GM12878 (cell line): ENCODE results near the gene MTHFR. TPM values are rescaled to one million over a fixed set of nuclear protein-coding genes. Genes with fewer than 3 reads are reported as not detected.

Experiments
- ATAC-seq: fragments of 200-7000 bp; cut with Tn5 transposase; 3 replicates; pipeline ENCODE4 v1.9.1; 2020; ENCODE audit warnings: mild to moderate bottlenecking, moderate library complexity
- BruUV-seq: library from RNA; stranded (reverse); fragments of 400-500 nt; replicated peaks from 2 replicates; lab custom pipeline; 2021; lab: Mats Ljungman, UMichigan
- CTCF ChIA-PET: fragments of 300-600 bp; sonication (Branson Sonifier 250); formaldehyde crosslinking; extraction: SDS; loops from one replicate; lab custom pipeline; 2021; ENCODE audit warnings: inconsistent platforms; lab: Yijun Ruan, JAX
- POLR2A ChIA-PET: fragments of 350-600 bp; formaldehyde crosslinking; extraction: SDS; loops from one replicate; lab custom pipeline; 2021; ENCODE audit warnings: inconsistent platforms; lab: Charles Lee
- RAD21 ChIA-PET: fragments of 300-600 bp; sonication (Branson Sonifier 250); formaldehyde crosslinking; loops from one replicate; lab custom pipeline; 2023; ENCODE audit warnings: antibody characterized with exemption; ENCODE audit not compliant: unreplicated experiment; lab: Charles Lee
- SMC1A ChIA-PET: fragments of 300-600 bp; sonication (Branson Sonifier 250); formaldehyde crosslinking; loops from one replicate; lab custom pipeline; 2023; ENCODE audit not compliant: unreplicated experiment, uncharacterized antibody; lab: Charles Lee
- DNase-seq: peaks from one replicate; pipeline ENCODE4 v3.0.0-alpha.2; 2011; ENCODE audit warnings: low read depth, low spot score
- FAIRE-seq: peaks from 3 replicates; lab custom pipeline; 2011; peaks lifted over from hg19 to GRCh38; lab: Jason Lieb, UNC
- H2AFZ ChIP-seq: 2 replicates; pipeline ENCODE4 v1.6.0; 2011; ENCODE audit warnings: low read depth, low read length, control low read depth; ENCODE audit not compliant: control insufficient read depth
- H3K27ac ChIP-seq: 2 replicates; pipeline ENCODE4 v1.5.1; 2011; ENCODE audit warnings: control low read depth; ENCODE audit not compliant: control insufficient read depth, insufficient read depth
- H3K27me3 ChIP-seq, 2 experiments: replicated peaks in 1 of 2; 2 replicates each; pipeline versions ENCODE4 v1.6.0 to v1.6.1; 2011; ENCODE audit warnings: low read length in 1 of 2; ENCODE audit not compliant: control insufficient read depth in 2 of 2, insufficient read depth in 2 of 2
- H3K36me3 ChIP-seq, 2 experiments: 2 replicates each; pipeline ENCODE4 v1.5.1; 2011; ENCODE audit warnings: low read length in 1 of 2; ENCODE audit not compliant: control insufficient read depth in 2 of 2, insufficient read depth in 2 of 2
- H3K4me1 ChIP-seq: 2 replicates; pipeline ENCODE4 v1.6.1; 2011; ENCODE audit warnings: mild to moderate bottlenecking, low read length, moderate library complexity, mixed read lengths; ENCODE audit not compliant: control insufficient read depth, insufficient read depth
- H3K4me2 ChIP-seq: 2 replicates; pipeline ENCODE4 v1.6.0; 2011; ENCODE audit warnings: control low read depth; ENCODE audit not compliant: control insufficient read depth, insufficient read depth
- H3K4me3 ChIP-seq: fragments of 200-600 bp; sonication (generic); 2 replicates; pipeline ENCODE4 v1.5.1; 2016
- H3K79me2 ChIP-seq: 2 replicates; pipeline ENCODE4 v1.6.0; 2011; ENCODE audit warnings: low read length; ENCODE audit not compliant: control insufficient read depth, insufficient read depth
- H3K9ac ChIP-seq: 2 replicates; pipeline ENCODE4 v1.8.0; 2011; ENCODE audit warnings: low read length, control low read depth, mixed read lengths; ENCODE audit not compliant: control insufficient read depth, insufficient read depth
- H3K9me3 ChIP-seq: replicated peaks from 3 replicates; pipeline ENCODE4 v1.5.1; 2011; ENCODE audit warnings: mild to moderate bottlenecking, low read length; ENCODE audit not compliant: control insufficient read depth, insufficient read depth
- H4K20me1 ChIP-seq: 2 replicates; pipeline ENCODE4 v1.6.0; 2011; ENCODE audit not compliant: control insufficient read depth, insufficient read depth
- ATF7 ChIP-seq: fragments of 450-650 bp; IDR thresholded peaks from 2 replicates; pipeline ENCODE4 v1.6.1; 2016; ENCODE audit warnings: low read depth, mild to moderate bottlenecking
- ESRRA ChIP-seq: IDR thresholded peaks from 2 replicates; pipeline ENCODE4 v1.6.1; 2012; ENCODE audit warnings: mild to moderate bottlenecking, low read length, improper control_type of control experiment
- FOS ChIP-seq: IDR thresholded peaks from 3 replicates; pipeline ENCODE4 v1.6.1; 2011; ENCODE audit warnings: borderline replicate concordance; ENCODE audit not compliant: insufficient read length; ENCODE audit errors: extremely low read depth
- IKZF1 ChIP-seq: fragments of 450-650 bp; conservative IDR thresholded peaks from 2 replicates; pipeline ENCODE4 v1.6.1; 2017; ENCODE audit warnings: antibody characterized with exemption, mild to moderate bottlenecking
- IKZF2 ChIP-seq, 2 experiments: fragments of 450-650 bp; IDR thresholded peaks; 2 replicates each; pipeline ENCODE4 v1.6.1; 2017; ENCODE audit warnings: mild to moderate bottlenecking in 2 of 2, moderate library complexity in 2 of 2
- NFXL1 ChIP-seq: fragments of 450-650 bp; IDR thresholded peaks from 2 replicates; pipeline ENCODE4 v1.6.1; 2017; ENCODE audit warnings: antibody characterized with exemption, mild to moderate bottlenecking, borderline replicate concordance
- TARDBP ChIP-seq: IDR thresholded peaks from 2 replicates; pipeline ENCODE4 v1.6.1; 2016; ENCODE audit warnings: borderline replicate concordance
- ZNF274 ChIP-seq: IDR thresholded peaks from one replicate; pipeline ENCODE4 v1.8.0; 2011; ENCODE audit not compliant: insufficient read length, insufficient read depth
- WGBS: methylation state at CpG from one replicate; pipeline ENCODE4 v1.1.6; 2016; ENCODE audit warnings: low lambda C conversion rate; ENCODE audit not compliant: insufficient replicate concordance, insufficient coverage; ENCODE audit errors: missing lambda C conversion rate; 5-methylcytosine and 5-hydroxymethylcytosine counted together
- in situ Hi-C: fragments of 300-500 bp; cut with MboI; formaldehyde crosslinking; loops from 9 replicates; pipeline ENCODE4 v1.14.3; 2018; ENCODE audit warnings: mixed read lengths
- intact Hi-C: fragments of 100-400 bp; cut with micrococcal nuclease; formaldehyde crosslinking; loops from one replicate; pipeline ENCODE4 v1.14.2; 2022; ENCODE audit not compliant: unreplicated experiment
- polyA plus RNA-seq, 11 experiments: library from polyadenylated mRNA; depleted of rRNA in 4 of 11; unstranded in 6 of 11; stranded (reverse) in 5 of 11; fragments of >200 nt; fragmentation: Nextera tagmentation in 4 of 11; fragmentation: Illumina TruSeq in 1 of 11; extraction: Ambion mirVana in 4 of 11; extraction: Trizol in 1 of 11; gene quantifications; 1 replicate in 1 of 11; 2 replicates in 10 of 11; pipeline versions ENCODE4 v1.2.1 to v1.2.3, GENCODE V29; 2011 to 2016; ENCODE audit warnings: inconsistent platforms in 2 of 11, missing spikeins in 2 of 11, low read depth in 1 of 11
- total RNA-seq, 4 experiments: library from RNA; depleted of rRNA in 3 of 4; stranded (reverse); fragments of >200 nt in 3 of 4; fragmentation: Illumina TruSeq in 1 of 4; extraction: Trizol in 1 of 4; gene quantifications; 2 replicates each; pipeline versions ENCODE4 v1.2.1 to v1.2.3, GENCODE V29; 2013 to 2021
- TF ChIP-seq, protein P1 (sequence below): fragments of 450-650 bp; IDR thresholded peaks from 2 replicates; pipeline ENCODE4 v1.6.1; 2017; ENCODE audit warnings: antibody characterized with exemption, mild to moderate bottlenecking, moderate library complexity
- TF ChIP-seq, protein P2 (sequence below): fragments of 450-650 bp; IDR thresholded peaks from 2 replicates; pipeline ENCODE4 v1.6.1; 2017; ENCODE audit warnings: mild to moderate bottlenecking, low read depth, inconsistent platforms; ENCODE audit not compliant: poor library complexity, severe bottlenecking

Gene MTHFR
- total and polyA plus RNA-seq, 10 of the 15 experiments (the other 5 are each of a cell fraction or from before 2014, with no cell fraction given): 1.0 to 16.8 (median 9.4) TPM

DNA sequence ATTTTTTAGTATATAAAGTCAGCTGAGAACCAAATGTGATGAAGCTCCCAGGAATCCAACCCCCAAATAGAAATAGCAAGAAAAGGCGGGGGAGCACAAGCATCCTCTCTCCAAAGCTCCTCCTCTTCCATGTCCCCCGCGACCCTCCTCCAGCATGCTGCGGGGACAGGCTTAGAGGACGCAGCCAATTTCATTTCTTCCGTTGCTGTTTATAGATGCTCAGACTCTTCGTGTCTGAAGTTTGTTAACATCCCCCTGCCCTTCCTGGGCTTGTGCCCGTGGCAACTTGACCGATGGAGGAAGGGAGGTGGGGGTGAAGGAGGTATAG is 42.6 kb upstream of the MTHFR start:
- no peak overlapping the region for H2AFZ ChIP-seq
- no peak overlapping the region for H3K4me3 ChIP-seq
- no peak for TF ChIP-seq NFXL1
- no peak for TF ChIP-seq ATF7
- TF ChIP-seq, protein P1, sequence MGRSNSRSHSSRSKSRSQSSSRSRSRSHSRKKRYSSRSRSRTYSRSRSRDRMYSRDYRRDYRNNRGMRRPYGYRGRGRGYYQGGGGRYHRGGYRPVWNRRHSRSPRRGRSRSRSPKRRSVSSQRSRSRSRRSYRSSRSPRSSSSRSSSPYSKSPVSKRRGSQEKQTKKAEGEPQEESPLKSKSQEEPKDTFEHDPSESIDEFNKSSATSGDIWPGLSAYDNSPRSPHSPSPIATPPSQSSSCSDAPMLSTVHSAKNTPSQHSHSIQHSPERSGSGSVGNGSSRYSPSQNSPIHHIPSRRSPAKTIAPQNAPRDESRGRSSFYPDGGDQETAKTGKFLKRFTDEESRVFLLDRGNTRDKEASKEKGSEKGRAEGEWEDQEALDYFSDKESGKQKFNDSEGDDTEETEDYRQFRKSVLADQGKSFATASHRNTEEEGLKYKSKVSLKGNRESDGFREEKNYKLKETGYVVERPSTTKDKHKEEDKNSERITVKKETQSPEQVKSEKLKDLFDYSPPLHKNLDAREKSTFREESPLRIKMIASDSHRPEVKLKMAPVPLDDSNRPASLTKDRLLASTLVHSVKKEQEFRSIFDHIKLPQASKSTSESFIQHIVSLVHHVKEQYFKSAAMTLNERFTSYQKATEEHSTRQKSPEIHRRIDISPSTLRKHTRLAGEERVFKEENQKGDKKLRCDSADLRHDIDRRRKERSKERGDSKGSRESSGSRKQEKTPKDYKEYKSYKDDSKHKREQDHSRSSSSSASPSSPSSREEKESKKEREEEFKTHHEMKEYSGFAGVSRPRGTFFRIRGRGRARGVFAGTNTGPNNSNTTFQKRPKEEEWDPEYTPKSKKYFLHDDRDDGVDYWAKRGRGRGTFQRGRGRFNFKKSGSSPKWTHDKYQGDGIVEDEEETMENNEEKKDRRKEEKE: no peak
- TF ChIP-seq IKZF1: no peak
- no peak for TF ChIP-seq FOS
- TF ChIP-seq, protein P2, sequence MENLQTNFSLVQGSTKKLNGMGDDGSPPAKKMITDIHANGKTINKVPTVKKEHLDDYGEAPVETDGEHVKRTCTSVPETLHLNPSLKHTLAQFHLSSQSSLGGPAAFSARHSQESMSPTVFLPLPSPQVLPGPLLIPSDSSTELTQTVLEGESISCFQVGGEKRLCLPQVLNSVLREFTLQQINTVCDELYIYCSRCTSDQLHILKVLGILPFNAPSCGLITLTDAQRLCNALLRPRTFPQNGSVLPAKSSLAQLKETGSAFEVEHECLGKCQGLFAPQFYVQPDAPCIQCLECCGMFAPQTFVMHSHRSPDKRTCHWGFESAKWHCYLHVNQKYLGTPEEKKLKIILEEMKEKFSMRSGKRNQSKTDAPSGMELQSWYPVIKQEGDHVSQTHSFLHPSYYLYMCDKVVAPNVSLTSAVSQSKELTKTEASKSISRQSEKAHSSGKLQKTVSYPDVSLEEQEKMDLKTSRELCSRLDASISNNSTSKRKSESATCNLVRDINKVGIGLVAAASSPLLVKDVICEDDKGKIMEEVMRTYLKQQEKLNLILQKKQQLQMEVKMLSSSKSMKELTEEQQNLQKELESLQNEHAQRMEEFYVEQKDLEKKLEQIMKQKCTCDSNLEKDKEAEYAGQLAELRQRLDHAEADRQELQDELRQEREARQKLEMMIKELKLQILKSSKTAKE: no peak
- TF ChIP-seq ZNF274: no peak
- TF ChIP-seq ESRRA: no peak
- TF ChIP-seq IKZF2 (IDR thresholded peaks at IDR 0.05): no peak
- no peak for TF ChIP-seq TARDBP
- CTCF ChIA-PET: interaction anchor here (1.1 kb wide), 1 partner anchor 119 kb away, joined by 3 read pairs; no protein-coding TSS in a partner anchor
- DNase-seq: no peak
- no TSS peak for BruUV-seq
- H4K20me1 ChIP-seq: no peaks in the 10 kb centered on the region
- FAIRE-seq: no peak
- RAD21 ChIA-PET: no interaction called here
- SMC1A ChIA-PET: no interaction called here
- no peak overlapping the region for H3K4me2 ChIP-seq
- in situ Hi-C loops (loop anchor here (10.0 kb wide), 1 partner anchor 116 kb away; no protein-coding TSS in a partner anchor), intact Hi-C loops (no loop called here)
- no peaks in the 10 kb centered on the region for H3K4me1 ChIP-seq
- H3K27ac ChIP-seq: no peak overlapping the region
- ATAC-seq: no peak
- no peak overlapping the region for H3K9ac ChIP-seq
- no peaks in the 10 kb centered on the region for H3K79me2 ChIP-seq
- POLR2A ChIA-PET: no interaction called here
- peaks cover 0 to 16% of the 10 kb centered on the region in 2 experiments; a peak in 2 of 4 replicates for H3K36me3 ChIP-seq
- H3K27me3 ChIP-seq: no peaks in the 10 kb centered on the region
- WGBS: 95% methylated on average over 9 of the region's 9 CpGs
- no peaks in the 10 kb centered on the region for H3K9me3 ChIP-seq
